ENCODE data around the gene TMEM175.

Gene TMEM175

DNA sequence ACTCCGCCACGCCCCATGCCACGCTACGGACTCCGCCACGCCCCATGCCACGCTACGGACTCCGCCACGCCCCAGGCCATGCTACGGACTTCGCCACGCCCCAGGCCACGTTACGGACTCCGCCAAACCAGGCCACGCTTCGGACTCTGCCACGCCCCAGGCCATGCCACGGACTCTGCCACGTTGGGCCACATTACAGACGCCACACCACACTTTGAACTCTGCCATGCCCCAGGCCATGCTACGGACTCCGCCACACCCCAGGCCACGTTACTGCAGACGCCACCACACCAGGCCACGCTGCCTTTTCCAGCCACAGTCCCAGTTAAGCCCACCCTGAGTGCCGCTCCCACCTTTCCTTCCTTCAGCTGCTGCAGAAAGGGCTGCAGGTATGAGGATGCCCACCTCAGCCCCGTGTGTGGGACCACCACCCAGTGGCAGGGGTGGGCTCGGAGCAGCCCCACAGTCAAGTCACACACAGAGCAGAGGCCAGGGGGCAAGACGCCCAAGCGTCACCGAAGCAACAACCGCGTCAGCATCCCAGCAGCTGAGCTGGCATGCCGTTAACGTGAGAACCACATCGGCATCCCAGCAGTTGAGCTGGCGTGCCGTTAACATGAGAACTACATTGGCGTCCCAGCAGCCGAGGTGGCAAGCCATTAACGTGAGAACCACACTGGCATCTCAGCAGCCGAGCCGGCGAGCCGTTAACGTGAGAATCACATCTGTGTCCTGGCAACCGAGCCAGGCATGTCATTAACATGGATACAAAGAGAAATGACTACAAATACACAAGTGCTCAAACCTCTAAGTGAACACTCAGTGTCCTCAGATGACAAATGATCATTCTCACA is 26.5 kb upstream of the TMEM175 start:
- DNase-seq (ENCODE audit: low spot score in 2 of 2) (no peak), ATAC-seq (ENCODE audit: low read depth) (no peak)
- H3K9me3 Mint-ChIP-seq = no peaks in the 10 kb centered on the region
- peaks cover 21% of the 10 kb centered on the region for H3K36me3 Mint-ChIP-seq
- H3K4me3 Mint-ChIP-seq = no peak overlapping the region
- H3K4me1 Mint-ChIP-seq = peaks cover 4% of the 10 kb centered on the region
- no peaks in the 10 kb centered on the region for H3K27me3 Mint-ChIP-seq
- H3K27ac Mint-ChIP-seq = no peak overlapping the region

DNA sequence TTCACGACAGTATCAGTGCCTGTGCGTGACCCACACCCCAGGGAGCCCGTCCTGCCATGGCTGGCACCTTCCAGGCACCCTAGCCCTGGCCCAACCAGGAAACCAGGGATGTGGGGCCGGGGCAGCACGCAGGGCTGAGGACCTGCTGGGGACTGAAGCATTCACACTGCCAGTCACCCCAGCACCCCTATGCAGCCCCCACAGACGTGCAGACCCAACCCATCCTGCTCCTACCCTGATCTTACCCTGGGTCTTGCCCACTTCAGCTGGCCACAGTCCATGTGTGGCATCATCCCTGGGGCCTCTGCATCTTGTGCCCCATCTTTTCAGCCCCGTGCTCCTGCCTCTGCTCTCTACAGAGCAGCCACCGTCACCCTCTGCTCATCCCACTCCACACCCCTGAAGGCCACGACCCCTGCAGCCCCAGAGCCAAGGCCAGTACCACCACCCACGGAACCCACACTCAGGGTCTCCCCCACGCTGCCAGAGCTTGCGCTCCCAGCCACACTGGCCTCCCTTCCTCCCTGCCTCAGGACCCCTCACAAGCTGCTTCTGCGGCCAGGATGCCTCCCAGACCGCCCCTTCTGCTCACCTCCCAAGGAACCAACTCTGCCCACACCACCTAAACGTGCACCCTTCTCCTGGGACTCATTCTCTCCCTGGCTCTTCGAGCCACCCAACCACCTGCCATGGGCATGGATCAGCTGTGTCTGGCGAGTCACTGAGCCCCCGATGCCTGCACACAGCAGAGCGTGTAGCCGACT is 25.7 kb upstream of the TMEM175 start:
- H3K27ac Mint-ChIP-seq = no peak overlapping the region
- DNase-seq (ENCODE audit: low spot score in 2 of 2) (no peak), ATAC-seq (ENCODE audit: low read depth) (no peak)
- H3K36me3 Mint-ChIP-seq = peaks cover 26% of the 10 kb centered on the region
- no peak overlapping the region for H3K4me3 Mint-ChIP-seq
- H3K27me3 Mint-ChIP-seq = no peaks in the 10 kb centered on the region
- peaks cover 4% of the 10 kb centered on the region for H3K4me1 Mint-ChIP-seq
- no peaks in the 10 kb centered on the region for H3K9me3 Mint-ChIP-seq

DNA sequence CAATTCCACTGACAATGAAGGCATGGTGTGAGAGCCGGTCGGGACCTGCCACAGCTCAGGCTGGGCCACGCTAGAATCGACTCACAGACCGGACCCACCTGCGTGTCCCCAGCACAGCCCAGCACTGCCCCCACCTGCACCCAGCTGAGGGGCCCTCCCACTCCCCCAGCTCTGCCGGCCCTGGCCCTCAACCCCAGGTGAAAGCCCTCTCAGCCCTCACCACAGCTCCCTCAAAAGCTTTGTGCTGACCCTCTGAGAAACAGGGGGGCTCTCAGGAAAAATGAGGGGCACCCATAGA is 25.2 kb upstream of the TMEM175 start:
- peaks cover 30% of the 10 kb centered on the region for H3K36me3 Mint-ChIP-seq
- no peaks in the 10 kb centered on the region for H3K9me3 Mint-ChIP-seq
- peaks cover 4% of the 10 kb centered on the region for H3K4me1 Mint-ChIP-seq
- no peaks in the 10 kb centered on the region for H3K27me3 Mint-ChIP-seq
- H3K4me3 Mint-ChIP-seq = no peak overlapping the region
- DNase-seq (ENCODE audit: low spot score in 2 of 2) (no peak), ATAC-seq (ENCODE audit: low read depth) (no peak)
- H3K27ac Mint-ChIP-seq = no peak overlapping the region

DNA sequence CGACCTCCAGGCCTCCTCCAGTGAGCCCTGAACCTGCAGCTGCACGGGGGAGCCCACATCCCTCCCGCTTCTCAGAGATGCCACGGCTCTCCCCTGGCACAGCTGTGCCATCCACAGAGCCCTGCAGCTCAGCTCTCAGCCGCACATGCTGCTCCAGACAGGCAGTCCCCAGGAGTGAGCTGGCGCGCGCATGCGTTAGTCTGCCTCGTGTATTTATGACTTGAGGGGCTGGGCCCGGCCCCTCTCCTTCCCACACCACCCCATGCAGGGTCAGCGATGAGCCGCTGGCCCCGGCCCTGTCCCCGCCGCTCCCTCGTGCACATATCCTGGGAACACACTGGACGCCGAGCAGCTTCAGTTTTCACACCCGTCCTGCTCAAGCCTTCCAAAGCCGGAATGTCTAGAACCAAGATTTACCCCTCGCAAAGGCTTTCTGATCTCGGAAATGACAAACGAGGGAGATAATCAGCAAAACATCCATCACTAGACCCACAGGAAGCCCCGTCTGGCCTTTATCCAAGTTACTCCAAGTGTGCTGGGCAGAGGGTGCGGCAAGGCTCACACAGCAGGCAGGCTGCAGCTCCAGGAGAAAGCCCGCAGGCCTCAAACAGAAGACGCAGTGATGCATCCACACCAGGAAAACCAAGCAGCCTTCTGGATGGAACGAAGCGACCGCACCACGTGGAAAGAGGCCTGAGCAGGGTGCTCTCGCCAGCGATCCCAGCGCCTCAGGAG is 24.4 kb upstream of the TMEM175 start:
- DNase-seq (ENCODE audit: low spot score in 2 of 2) (no peak), ATAC-seq (ENCODE audit: low read depth) (no peak)
- peaks cover 4% of the 10 kb centered on the region for H3K4me1 Mint-ChIP-seq
- H3K4me3 Mint-ChIP-seq = no peak overlapping the region
- peaks cover 27% of the 10 kb centered on the region for H3K36me3 Mint-ChIP-seq
- no peak overlapping the region for H3K27ac Mint-ChIP-seq
- H3K9me3 Mint-ChIP-seq = no peaks in the 10 kb centered on the region
- H3K27me3 Mint-ChIP-seq = no peaks in the 10 kb centered on the region

DNA sequence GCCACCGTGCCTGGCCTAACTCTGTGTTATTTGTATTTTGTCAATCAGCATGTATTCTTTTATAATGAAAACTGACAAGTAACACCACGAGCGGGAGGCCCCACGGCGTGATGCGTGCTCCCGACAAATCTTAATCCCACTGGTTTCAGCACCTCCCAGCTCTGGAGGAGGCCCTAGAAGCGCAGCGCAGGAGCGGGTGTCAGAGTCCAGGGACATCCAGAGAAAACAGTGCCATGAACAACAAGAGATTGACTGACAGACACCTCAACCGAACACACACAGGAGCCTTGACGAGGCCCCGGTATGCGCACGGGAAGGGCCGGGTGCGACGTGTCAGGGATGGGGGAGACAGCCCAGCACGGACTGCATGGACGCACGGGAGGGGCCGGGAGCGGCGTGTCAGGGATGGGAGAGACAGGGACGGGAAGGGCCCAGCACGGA is 23.1 kb upstream of the TMEM175 start:
- Mint-ChIP-seq H3K4me1 (peaks cover 2% of the 10 kb centered on the region), H3K27me3 (no peaks in the 10 kb centered on the region), H3K36me3 (peaks cover 22% of the 10 kb centered on the region), H3K9me3 (no peaks in the 10 kb centered on the region), H3K4me3 (no peak overlapping the region), H3K27ac (no peak overlapping the region)
- no peak for ATAC-seq (ENCODE audit: low read depth)
- no peak for DNase-seq (ENCODE audit: low spot score in 2 of 2)

DNA sequence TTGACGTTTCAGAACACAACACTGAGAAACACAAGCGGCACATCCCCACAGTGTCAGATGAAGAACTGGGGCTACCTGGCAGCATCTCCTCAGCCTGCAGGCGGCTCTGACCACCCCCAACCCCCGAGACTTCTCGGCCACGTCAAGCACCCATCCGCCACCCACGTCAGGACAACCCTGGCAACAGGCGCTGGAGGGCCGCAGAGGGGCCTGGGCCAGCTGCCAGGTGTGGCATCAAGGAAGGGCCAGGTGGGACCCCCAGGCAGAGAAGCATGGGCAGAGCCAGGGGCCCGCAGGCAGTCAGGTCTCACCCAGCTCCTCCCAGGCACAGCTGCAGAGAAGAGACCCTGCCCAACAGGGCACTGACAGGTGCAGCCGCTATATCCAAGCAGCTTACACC is 22.4 kb upstream of the TMEM175 start:
- ATAC-seq (ENCODE audit: low read depth) (no peak), DNase-seq (ENCODE audit: low spot score in 2 of 2) (no peak)
- no peaks in the 10 kb centered on the region for H3K27me3 Mint-ChIP-seq
- no peak overlapping the region for H3K4me3 Mint-ChIP-seq
- H3K9me3 Mint-ChIP-seq = no peaks in the 10 kb centered on the region
- H3K36me3 Mint-ChIP-seq = peaks cover 21% of the 10 kb centered on the region
- peaks cover 5% of the 10 kb centered on the region for H3K4me1 Mint-ChIP-seq
- no peak overlapping the region for H3K27ac Mint-ChIP-seq

DNA sequence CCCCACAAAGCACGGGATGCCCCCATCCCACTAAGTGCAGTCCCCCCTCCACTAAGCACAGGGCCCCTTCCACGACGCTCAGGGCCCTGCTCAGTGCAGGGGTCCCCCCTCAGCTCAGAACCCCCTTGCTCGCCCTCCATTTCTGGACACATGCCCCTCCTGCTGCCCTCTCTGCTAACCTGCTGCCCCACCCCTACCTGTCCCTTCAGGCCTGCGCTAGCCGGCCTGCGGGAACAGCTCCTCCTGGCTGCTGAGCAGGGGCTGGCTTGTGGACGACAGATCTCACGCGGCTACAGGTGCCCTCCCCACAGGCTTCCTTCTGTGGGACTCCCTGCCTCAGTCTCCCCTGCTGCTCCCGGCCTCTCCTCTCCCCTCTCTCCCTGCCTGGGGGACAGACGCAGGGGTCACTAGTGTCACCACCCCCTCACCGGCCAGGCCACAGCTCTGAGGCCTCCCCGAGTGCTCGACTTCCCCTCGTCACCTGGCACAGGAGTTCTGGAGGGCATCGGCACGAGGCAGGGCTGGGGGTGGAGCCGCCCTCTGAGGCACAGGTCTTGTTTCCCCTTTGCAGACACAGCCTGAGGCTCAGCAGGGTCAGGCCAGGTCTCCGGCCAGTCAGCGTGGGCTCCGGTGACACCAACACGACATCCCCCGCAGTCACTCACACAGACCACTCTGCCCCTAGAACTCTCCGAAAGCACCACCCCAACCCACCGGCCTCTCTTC is 21.7 kb upstream of the TMEM175 start:
- peaks cover 11% of the 10 kb centered on the region for H3K4me1 Mint-ChIP-seq
- H3K4me3 Mint-ChIP-seq = no peak overlapping the region
- no peaks in the 10 kb centered on the region for H3K27me3 Mint-ChIP-seq
- peaks cover 19% of the 10 kb centered on the region for H3K36me3 Mint-ChIP-seq
- H3K9me3 Mint-ChIP-seq = no peaks in the 10 kb centered on the region
- H3K27ac Mint-ChIP-seq = peak overlapping the region; percentile 53
- DNase-seq (ENCODE audit: low spot score in 2 of 2) = no peak
- ATAC-seq (ENCODE audit: low read depth) = no peak

DNA sequence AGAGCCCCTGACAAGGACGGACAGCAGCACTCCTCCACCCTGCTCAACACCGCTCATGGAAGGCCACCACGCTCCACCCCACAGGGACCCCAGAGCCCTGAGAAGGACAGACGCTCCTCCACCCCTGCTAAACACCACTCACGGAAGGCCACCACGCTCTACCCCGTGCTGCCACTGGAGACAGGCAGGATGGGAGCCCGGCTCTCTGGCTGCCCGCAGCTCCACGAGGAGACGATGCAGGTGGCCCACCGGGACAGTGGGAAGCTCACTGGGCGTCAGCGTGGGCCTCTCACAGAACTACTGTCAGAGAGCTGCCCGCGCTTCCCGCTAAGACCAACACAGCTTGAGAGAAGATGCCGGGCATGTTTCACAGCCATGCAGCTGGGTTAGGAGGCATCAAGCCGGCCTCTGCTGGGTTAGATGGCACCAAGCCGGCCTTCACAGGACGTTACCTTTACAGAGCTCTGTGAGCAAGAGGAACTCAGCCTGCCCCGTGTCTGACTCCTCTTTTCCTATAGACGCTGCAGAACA is 21.0 kb upstream of the TMEM175 start:
- Mint-ChIP-seq H3K4me1 (peaks cover 16% of the 10 kb centered on the region), H3K27ac (peak overlapping the region; percentile 70), H3K27me3 (no peaks in the 10 kb centered on the region), H3K4me3 (no peak overlapping the region), H3K9me3 (no peaks in the 10 kb centered on the region), H3K36me3 (peaks cover 16% of the 10 kb centered on the region)
- no peak for ATAC-seq (ENCODE audit: low read depth)
- DNase-seq (ENCODE audit: low spot score in 2 of 2) = no peak

DNA sequence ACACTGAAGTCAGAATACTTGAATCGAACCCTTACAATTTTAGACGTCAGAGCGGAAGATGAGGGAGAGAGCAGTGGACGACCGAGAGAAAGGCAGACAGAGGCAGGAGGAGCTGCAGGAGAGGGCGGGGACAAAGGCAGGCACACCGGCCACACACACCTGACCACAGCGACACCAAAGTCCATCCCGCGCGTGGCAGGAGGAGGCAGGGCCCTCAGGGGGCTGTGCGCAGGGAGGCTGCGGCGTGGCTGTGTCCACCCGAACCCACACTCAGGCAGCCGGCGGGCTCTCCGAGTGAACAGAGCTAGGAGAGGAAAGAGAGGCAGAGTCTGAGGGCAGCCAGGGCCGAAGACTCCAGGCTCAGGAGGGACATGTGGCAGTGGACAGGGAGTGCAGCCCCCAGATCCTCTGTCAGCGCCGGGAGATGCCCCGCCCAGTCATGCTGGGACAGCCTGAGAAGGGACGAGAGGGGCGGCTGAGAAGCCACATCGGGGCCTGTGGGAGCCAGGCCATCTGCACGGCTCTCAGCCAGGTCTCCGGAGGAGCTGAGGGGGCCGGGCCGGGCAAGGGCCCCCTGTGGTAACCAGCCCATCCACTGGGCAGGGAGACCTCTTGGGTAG is 20.3 kb upstream of the TMEM175 start:
- ATAC-seq (ENCODE audit: low read depth) = no peak
- Mint-ChIP-seq H3K4me3 (no peak overlapping the region), H3K36me3 (peaks cover 14% of the 10 kb centered on the region)

DNA sequence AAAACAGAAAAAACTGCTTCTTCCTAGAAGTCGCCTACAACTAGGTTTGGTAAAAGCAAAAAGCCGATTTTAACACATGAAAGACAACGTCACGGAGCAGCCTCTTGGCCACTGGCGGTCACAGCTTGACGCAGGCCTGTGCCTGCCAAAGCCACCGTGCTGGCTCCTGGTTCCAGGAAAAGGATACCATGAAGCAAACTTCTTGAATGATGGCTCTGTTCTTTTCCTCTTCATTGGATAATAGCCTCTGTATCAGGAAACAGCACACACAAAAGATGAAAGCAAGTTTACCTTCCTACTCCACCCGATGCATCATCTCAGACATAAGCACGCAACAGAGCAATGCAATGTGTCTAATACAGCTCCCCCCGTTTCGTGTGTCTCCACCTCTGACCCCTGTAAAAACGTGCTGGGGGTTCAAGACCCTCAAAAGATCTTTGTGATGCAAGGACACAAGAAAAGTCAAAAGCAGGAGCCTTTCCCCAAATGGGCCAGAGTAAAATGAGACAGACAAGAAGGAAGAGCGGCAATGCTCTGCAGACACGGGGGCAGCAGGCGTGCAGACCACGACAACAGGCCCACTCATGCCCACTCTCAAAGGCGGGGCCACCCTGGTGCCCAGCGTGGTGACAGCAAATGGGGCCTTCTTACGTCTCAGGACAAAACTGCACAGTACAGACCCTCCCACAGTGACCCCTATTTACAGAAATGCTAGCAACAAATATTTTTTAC is 19.5 kb upstream of the TMEM175 start:
- H3K27me3 Mint-ChIP-seq = no peaks in the 10 kb centered on the region
- DNase-seq (ENCODE audit: low spot score in 2 of 2) = no peak
- no peaks in the 10 kb centered on the region for H3K9me3 Mint-ChIP-seq
- no peak overlapping the region for H3K4me3 Mint-ChIP-seq
- no peak overlapping the region for H3K27ac Mint-ChIP-seq
- H3K36me3 Mint-ChIP-seq = peaks cover 16% of the 10 kb centered on the region
- H3K4me1 Mint-ChIP-seq = peaks cover 26% of the 10 kb centered on the region
- ATAC-seq (ENCODE audit: low read depth) = no peak

More for the DNA sequence above, 20.3 kb upstream of the TMEM175 start:
- Mint-ChIP-seq H3K9me3 (no peaks in the 10 kb centered on the region), H3K27me3 (no peaks in the 10 kb centered on the region), H3K4me1 (peaks cover 21% of the 10 kb centered on the region), H3K27ac (peak overlapping the region; percentile 70)
- no peak for DNase-seq (ENCODE audit: low spot score in 2 of 2)

DNA sequence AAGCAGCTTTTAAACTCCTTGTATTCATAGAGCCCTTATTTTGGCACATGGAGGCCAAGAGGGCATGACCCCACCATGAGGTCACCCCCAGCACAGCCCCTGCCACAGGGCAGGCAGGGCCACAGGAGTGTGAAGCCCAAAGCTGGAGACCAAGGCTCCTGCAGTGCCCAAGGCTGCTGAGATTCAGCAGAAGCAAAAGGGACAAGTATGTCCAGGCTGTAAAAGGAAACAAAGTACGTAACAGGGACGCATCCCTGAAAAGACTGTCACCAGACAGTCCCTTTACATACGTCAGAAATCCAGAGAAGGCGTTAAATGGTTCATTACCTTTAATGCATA is 19.0 kb upstream of the TMEM175 start:
- H3K27ac Mint-ChIP-seq = no peak overlapping the region
- no peak overlapping the region for H3K4me3 Mint-ChIP-seq
- H3K36me3 Mint-ChIP-seq = peaks cover 18% of the 10 kb centered on the region
- ATAC-seq (ENCODE audit: low read depth) (no peak), DNase-seq (ENCODE audit: low spot score in 2 of 2) (no peak)
- peaks cover 31% of the 10 kb centered on the region for H3K4me1 Mint-ChIP-seq
- no peaks in the 10 kb centered on the region for H3K27me3 Mint-ChIP-seq
- H3K9me3 Mint-ChIP-seq = peaks cover 2% of the 10 kb centered on the region

DNA sequence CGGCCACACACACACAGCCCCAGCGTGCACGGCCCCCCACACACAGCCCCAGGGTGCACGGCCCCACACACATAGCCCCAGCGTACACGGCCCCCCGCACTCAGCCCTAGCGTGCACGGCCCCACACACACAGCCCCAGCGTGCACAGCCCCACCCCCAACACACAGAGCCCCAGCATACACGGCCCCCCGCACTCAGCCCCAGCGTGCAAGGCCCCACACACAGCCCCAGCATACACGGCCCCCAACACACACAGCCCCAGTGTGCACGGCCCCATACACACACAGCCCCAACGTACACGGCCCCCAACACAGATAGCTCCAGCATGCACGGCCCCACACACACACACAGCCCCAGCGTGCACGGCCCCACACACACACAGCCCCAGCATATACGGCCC is 17.7 kb upstream of the TMEM175 start:
- peaks cover 2% of the 10 kb centered on the region for H3K9me3 Mint-ChIP-seq
- peaks cover 37% of the 10 kb centered on the region for H3K4me1 Mint-ChIP-seq
- ATAC-seq (ENCODE audit: low read depth) = no peak
- H3K4me3 Mint-ChIP-seq = no peak overlapping the region
- no peak for DNase-seq (ENCODE audit: low spot score in 2 of 2)
- H3K27ac Mint-ChIP-seq = peak overlapping the region; percentile 66
- no peaks in the 10 kb centered on the region for H3K27me3 Mint-ChIP-seq
- peaks cover 15% of the 10 kb centered on the region for H3K36me3 Mint-ChIP-seq

DNA sequence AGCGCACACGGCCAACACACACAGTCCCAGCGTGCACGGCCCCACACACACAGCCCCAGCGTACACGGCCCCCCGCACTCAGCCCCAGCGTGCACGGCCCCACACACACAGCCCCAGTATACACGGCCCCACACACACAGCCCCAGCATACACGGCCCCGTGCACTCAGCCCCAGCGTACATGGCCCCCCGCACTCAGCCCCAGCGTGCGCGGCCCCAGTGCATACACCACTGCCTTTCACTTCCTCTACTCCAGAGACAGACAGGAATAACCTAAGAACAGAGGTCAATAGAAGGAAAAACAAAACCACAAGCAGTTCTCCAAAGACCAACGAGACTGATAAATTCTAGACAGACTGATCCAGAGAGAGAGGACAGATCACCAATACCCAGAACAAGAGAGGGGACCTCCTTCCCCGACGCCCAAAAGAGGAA is 17.2 kb upstream of the TMEM175 start:
- H3K9me3 Mint-ChIP-seq = peaks cover 2% of the 10 kb centered on the region
- H3K27me3 Mint-ChIP-seq = no peaks in the 10 kb centered on the region
- no peak for DNase-seq (ENCODE audit: low spot score in 2 of 2)
- ATAC-seq (ENCODE audit: low read depth) = peak; percentile 88
- peak overlapping the region; percentile 66 for H3K27ac Mint-ChIP-seq
- peak overlapping the region; percentile 82 for H3K4me3 Mint-ChIP-seq
- peaks cover 15% of the 10 kb centered on the region for H3K36me3 Mint-ChIP-seq
- peaks cover 40% of the 10 kb centered on the region for H3K4me1 Mint-ChIP-seq
